22Rv1 (cell line): ENCODE data around the gene PER2.

Experiments used
- ZFX ChIP-seq: fragments of 450-650 bp; IDR thresholded peaks from 2 replicates; pipeline ENCODE4 v1.6.1; 2017; ENCODE audit warnings: antibody characterized with exemption, borderline replicate concordance
- TF ChIP-seq, protein P1 (sequence below): fragments of 450-650 bp; IDR thresholded peaks from 2 replicates; pipeline ENCODE4 v1.5.1; 2017; ENCODE audit warnings: mild to moderate bottlenecking

DNA sequence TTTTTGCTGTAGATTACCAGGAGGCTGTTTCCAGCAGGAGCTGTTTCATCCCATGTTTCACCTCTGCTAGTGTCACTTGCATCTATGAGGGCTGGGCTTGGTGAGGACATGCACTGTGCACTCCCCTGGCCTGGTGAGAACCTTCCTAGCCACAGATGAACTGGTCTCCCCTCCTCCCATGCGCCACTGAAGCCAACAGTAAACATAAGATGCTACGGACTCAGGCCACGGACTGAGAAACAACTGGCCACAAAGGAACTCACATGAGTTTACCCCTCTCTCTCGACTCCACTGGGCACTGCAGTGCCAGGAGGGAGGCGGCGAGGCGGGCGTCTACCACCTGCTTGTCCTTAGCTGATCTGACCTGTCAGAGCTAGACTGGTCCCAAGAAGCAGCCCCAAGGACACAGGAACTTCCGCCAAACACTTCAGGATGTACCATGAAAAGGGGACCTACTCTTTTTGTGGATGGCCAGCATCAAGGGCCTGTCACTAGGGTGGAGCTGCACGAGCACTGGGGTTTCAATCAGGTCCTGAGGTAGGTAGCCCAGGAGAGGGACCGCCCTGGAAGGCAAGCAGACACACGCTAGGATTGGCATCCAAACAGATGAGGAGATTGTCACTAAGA lies 25.8 kb downstream of the PER2 start:
- TF ChIP-seq, protein P1, sequence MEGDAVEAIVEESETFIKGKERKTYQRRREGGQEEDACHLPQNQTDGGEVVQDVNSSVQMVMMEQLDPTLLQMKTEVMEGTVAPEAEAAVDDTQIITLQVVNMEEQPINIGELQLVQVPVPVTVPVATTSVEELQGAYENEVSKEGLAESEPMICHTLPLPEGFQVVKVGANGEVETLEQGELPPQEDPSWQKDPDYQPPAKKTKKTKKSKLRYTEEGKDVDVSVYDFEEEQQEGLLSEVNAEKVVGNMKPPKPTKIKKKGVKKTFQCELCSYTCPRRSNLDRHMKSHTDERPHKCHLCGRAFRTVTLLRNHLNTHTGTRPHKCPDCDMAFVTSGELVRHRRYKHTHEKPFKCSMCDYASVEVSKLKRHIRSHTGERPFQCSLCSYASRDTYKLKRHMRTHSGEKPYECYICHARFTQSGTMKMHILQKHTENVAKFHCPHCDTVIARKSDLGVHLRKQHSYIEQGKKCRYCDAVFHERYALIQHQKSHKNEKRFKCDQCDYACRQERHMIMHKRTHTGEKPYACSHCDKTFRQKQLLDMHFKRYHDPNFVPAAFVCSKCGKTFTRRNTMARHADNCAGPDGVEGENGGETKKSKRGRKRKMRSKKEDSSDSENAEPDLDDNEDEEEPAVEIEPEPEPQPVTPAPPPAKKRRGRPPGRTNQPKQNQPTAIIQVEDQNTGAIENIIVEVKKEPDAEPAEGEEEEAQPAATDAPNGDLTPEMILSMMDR = no peak
- TF ChIP-seq ZFX = no peak
